Urinary bladder (tissue), 4 donors: ENCODE measurements around the gene CAPN11. TPM values are rescaled to one million over a fixed set of nuclear protein-coding genes. Genes with fewer than 3 reads are reported as not detected.

ENCODE experiments used
- DNase-seq: peaks from one replicate; pipeline ENCODE4 v3.0.0-alpha.2; 2015; ENCODE audit errors: extremely low spot score
- H3K27ac ChIP-seq: one replicate; pipeline ENCODE4 v1.5.1; 2013; ENCODE audit warnings: low read depth, mild to moderate bottlenecking, moderate library complexity
- H3K36me3 ChIP-seq: one replicate; pipeline ENCODE4 v1.6.1; 2013; ENCODE audit warnings: mild to moderate bottlenecking, moderate library complexity; ENCODE audit not compliant: insufficient read depth
- H3K4me1 ChIP-seq: one replicate; pipeline ENCODE4 v1.6.1; 2013; ENCODE audit warnings: mild to moderate bottlenecking, moderate library complexity; ENCODE audit not compliant: insufficient read depth
- H3K4me3 ChIP-seq: one replicate; pipeline ENCODE4 v1.5.1; 2013; ENCODE audit warnings: low read depth, low read length
- WGBS: extraction: QIAGEN DNeasy Blood & Tissue Kit; methylation state at CpG from one replicate; pipeline ENCODE4 v1.1.7; 2013; 5-methylcytosine and 5-hydroxymethylcytosine counted together
- polyA plus RNA-seq: library from polyadenylated mRNA; stranded (reverse); fragments of 200-250 nt; gene quantifications from one replicate; pipeline ENCODE4 v1.2.3, GENCODE V29; 2013
- small RNA-seq: library from RNA; depleted of rRNA; stranded (forward); fragments of <200 nt; gene quantifications from one replicate; pipeline ENCODE3, GENCODE V24; 2014
- total RNA-seq: library from RNA; depleted of rRNA; stranded (reverse); fragments of >200 nt; gene quantifications from one replicate; pipeline ENCODE4 v1.2.3, GENCODE V29; 2014
- donor health status: healthy with polysubstance abuse.
- donor health status: healthy.

The CAPN11 gene
- total and polyA plus RNA-seq, 2 donors, result 0.53 to 1.1 TPM

DNA sequence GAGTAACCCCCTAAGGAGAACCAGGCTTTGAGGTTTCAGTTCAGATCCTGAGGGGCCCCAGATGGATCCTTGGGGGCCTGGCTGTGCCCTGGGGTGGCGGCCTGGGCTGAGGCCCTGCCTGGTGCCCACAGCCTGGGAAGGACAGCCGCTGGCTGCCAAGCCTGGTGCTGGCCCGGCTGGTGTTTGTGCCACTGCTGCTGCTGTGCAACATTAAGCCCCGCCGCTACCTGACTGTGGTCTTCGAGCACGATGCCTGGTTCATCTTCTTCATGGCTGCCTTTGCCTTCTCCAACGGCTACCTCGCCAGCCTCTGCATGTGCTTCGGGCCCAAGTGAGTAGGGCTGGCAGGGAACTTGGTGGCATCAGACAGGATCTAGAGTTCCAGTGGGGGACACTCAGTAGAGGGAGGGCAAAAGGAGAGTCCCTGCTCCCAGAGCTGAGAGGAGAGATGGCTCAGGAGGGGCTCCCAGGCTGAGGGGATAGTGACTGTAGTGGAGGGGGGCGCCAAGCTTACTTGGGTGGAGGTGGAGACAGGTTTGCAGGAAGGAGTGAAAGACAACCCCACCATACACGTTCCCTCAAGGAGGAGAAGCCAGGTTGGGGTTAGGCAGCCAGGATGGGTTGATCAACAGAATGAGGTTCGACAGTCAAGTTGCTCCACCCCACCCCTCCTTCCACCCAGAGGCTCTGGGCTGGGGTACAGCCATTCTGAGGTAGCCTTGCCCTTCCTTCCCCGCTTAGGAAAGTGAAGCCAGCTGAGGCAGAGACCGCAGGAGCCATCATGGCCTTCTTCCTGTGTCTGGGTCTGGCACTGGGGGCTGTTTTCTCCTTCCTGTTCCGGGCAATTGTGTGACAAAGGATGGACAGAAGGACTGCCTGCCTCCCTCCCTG, 74.3 kb downstream of the CAPN11 start:
- DNase-seq, result no peak
- WGBS, result 83% methylated on average over 16 of the region's 16 CpGs
- Histone ChIP-seq H3K36me3 (no peaks in the 10 kb centered on the region), H3K4me1 (no peaks in the 10 kb centered on the region), H3K4me3 (no peak overlapping the region), H3K27ac (no peak overlapping the region)

DNA sequence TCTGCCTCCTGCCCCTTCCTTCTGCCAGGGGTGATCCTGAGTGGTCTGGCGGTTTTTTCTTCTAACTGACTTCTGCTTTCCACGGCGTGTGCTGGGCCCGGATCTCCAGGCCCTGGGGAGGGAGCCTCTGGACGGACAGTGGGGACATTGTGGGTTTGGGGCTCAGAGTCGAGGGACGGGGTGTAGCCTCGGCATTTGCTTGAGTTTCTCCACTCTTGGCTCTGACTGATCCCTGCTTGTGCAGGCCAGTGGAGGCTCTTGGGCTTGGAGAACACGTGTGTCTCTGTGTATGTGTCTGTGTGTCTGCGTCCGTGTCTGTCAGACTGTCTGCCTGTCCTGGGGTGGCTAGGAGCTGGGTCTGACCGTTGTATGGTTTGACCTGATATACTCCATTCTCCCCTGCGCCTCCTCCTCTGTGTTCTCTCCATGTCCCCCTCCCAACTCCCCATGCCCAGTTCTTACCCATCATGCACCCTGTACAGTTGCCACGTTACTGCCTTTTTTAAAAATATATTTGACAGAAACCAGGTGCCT, 75.0 kb downstream of the CAPN11 start:
- no peaks in the 10 kb centered on the region for H3K36me3 ChIP-seq
- no peak overlapping the region for H3K27ac ChIP-seq
- no peaks in the 10 kb centered on the region for H3K4me1 ChIP-seq
- 43% methylated on average over 14 of the region's 14 CpGs for WGBS
- DNase-seq, result no peak
- no peak overlapping the region for H3K4me3 ChIP-seq

Small RNA genes within 50 kb of the gene (small RNA-seq; reads per million reads assigned to genes)
- gene RN7SL811P, result not detected

Other genes with a start within 250 kb of the CAPN11 start
- 27.4 TPM for gene MRPL14, start 31.4 kb upstream of the CAPN11 start, total RNA-seq
- 42.0 TPM for gene MRPL14, start 31.4 kb upstream of the CAPN11 start, polyA plus RNA-seq
- gene TMEM63B, start 31.3 kb upstream of the CAPN11 start, total RNA-seq, result 12.4 TPM
- 20.0 TPM for gene TMEM63B, start 31.3 kb upstream of the CAPN11 start, polyA plus RNA-seq
- not detected for gene MYMX, start 58.1 kb downstream of the CAPN11 start, total RNA-seq
- gene MYMX, start 58.1 kb downstream of the CAPN11 start, polyA plus RNA-seq, result 0.28 TPM
- 16.3 TPM for gene SLC29A1, start 64.8 kb downstream of the CAPN11 start, total RNA-seq
- gene SLC29A1, start 64.8 kb downstream of the CAPN11 start, polyA plus RNA-seq, result 80.1 TPM
- 220 TPM for gene HSP90AB1, start 88.3 kb downstream of the CAPN11 start, total RNA-seq
- 600 TPM for gene HSP90AB1, start 88.3 kb downstream of the CAPN11 start, polyA plus RNA-seq
- gene SLC35B2, start 98.7 kb downstream of the CAPN11 start, total RNA-seq, result 29.4 TPM
- 51.3 TPM for gene SLC35B2, start 98.7 kb downstream of the CAPN11 start, polyA plus RNA-seq
- 2.6 TPM for gene NFKBIE, start 106.7 kb downstream of the CAPN11 start, total RNA-seq
- gene NFKBIE, start 106.7 kb downstream of the CAPN11 start, polyA plus RNA-seq, result 5.5 TPM
- gene TMEM151B, start 111.6 kb downstream of the CAPN11 start, total RNA-seq, result 0.48 TPM
- gene TMEM151B, start 111.6 kb downstream of the CAPN11 start, polyA plus RNA-seq, result 0.54 TPM
- gene AARS2, start 154.5 kb downstream of the CAPN11 start, total RNA-seq, result 13.6 TPM
- gene AARS2, start 154.5 kb downstream of the CAPN11 start, polyA plus RNA-seq, result 7.5 TPM
- gene SPATS1, start 183.8 kb downstream of the CAPN11 start, total RNA-seq, result not detected
- not detected for gene SPATS1, start 183.8 kb downstream of the CAPN11 start, polyA plus RNA-seq
- 38.4 TPM for gene CDC5L, start 228.9 kb downstream of the CAPN11 start, total RNA-seq
- 14.7 TPM for gene CDC5L, start 228.9 kb downstream of the CAPN11 start, polyA plus RNA-seq